Measurements from ENCODE around the gene SAMD4A.
"Not testable (repeated sequence)": the region's sequence is repeated elsewhere in the genome, so short reads cannot be mapped to it uniquely, and the experiment has no call there.

Gene SAMD4A

DNA sequence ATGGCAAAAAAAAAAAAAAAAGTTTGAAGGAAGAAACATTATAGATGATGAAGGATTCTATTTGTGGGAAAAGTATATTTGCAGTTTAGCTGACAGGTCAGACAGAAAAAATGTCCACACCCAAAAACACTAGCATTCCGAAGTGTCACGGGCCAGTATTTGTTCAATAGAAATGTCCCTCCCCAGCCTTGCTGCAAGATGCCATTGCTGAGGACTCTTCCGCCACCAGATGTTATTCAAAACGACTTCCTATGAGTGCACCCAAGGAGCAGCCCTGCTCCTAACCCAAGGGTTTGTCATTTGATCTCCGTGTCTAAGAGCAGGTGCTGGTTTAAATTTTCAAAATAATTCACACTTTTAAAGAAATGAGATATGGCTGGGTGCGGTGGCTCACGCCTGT is 172.6 kb downstream of the SAMD4A start:
- no peak for DNase-seq

DNA sequence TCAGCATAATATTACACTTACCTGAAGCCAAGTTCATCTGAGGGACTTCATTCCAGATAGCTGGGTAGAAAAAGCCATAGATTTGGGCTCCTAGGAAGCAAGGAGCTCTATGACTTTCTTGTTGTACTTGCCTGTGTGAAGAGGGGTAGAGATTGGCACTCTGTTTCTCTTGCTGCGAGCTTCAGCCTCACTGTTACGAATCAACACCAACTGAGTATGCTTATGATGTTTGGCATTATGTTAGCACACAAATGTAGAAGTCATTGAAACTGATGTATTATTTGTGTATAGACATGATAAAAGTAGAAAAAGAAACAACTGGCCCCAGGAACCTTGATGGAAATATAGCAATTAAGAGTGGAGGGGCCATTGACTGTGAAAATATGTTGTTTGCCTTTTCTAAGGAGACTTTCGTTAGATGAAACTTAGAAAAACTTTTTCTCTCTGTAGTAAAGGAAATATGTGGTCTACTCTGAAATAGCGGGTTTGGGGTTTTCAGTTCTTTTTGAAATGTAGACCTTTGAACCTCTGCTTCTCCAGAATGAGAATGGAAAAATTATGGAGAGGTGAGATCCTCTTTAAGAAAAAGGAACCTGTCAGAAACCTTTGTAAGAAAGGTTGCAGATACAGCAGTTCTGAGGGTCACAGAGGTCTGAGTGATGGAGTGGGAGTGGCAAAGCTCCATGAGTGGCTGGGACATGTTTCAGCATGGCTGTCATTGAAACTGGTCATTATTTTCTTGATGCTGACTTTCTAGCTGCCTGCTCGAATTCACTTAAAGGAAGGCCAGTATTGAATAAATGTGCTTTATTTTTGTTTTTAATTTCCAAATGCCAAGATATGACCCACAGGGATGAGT is 175.8 kb downstream of the SAMD4A start:
- no peak for DNase-seq

DNA sequence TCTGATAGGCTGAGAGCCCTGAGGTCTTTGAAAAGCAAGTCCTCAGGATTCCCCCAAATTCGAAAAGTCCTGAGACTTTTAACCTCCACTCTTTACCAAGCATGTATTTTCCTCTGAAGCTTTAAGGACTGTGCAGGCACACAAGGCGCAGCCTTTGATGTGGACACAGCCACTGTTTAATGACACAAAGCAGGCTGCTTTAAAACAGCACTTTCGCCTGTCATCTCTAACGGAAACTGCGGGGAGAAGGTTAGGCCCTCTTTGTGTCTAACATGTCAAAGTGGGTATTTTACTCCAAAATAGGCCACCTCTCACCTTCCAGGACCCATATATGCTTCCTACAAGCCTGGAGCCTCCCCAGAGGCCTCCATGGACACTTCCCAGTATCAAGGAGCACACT is 176.5 kb downstream of the SAMD4A start:
- DNase-seq: no peak

DNA sequence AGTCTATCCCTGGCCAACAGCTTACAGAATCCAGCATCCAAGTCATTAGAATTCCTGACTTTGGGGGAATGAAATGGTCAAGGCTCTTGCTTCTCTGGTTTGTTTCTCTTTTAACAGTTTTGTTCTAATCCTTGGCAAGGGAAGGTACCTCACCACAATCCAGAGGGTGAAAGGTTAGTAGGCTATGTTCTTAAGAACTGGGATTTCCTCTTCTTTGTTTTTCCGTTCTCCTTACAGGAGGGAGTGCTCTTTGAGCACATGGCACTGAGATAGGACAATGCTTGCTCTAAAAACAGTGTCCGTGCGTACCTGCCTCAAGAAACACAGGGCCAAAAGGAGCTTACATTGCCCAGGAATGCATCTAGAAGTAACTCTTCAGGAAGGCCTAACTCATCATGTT is 179.1 kb downstream of the SAMD4A start:
- DNase-seq: no peak

DNA sequence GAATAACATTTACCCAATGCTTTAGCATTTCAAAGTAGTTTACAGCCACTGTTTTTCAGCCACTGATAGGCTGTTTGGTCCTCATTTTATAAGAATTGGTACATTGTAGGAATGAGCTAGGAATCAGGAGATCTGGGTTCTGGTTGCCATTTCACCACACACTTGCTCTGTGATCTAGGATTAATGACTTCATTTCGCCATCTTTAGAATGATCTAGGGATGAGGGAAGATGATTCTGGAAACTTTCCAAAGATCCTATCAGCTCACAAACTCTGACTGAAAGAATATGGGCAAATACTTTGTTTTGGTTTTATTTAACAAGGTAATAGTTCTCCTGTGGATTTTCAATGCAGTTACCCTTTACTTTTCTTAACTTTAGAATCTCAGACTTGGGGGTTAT is 180.7 kb downstream of the SAMD4A start:
- no peak for DNase-seq

DNA sequence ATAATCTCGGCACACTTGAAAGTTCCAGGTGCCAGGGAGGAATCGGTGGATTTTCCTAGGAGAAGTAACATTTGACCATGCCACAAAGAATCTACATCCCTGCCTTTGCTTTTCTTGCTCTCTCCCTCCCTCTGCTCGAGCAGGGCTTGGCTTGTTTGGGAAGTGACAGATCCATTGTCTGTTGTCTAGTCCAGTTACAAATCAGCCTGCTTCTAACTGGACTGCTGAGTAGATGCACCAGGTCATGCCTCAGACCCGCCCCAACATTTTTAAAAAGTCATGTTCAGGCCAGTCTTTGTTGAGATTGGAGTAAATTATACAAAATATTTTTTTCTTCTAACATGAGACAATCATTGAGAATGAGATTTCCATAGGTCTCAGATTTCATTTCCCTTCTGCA is 182.3 kb downstream of the SAMD4A start:
- no peak for DNase-seq

DNA sequence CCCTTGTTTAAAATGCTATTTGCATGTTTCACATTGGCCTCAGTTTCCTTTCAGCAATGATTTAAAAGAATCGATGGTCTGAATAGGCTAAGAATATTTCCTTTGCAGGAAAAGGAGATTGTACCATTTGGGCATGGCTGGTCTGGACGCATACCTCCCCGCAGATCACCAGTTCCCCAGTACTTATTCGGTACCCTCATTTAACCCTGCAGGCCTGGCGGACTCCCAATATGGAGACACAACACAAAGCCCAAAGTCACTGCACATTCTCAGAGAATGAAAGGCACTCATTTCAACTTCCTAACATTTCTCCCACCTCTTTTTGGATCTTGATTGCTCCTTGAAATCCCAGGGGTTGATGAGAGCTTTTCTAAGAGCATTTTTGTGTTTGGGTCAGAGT is 182.8 kb downstream of the SAMD4A start:
- DNase-seq: no peak

DNA sequence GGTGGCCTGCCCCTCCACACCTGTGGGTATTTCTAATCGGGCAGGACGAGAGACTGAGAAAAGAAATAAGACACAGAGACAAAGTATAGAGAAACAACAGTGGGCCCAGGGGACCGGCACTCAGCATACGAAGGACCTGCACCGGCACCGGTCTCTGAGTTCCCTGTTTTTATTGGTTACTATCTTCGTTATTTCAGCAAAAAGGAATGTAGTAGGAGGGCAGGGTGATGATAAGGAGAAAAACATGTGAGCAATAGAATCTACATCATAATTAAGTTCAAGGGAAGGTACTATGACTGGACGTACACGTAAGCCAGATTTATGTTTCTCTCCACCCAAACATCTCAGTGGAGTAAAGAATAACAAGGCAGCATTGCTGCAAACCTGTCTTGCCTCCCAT is 185.7 kb downstream of the SAMD4A start:
- not testable (repeated sequence) for DNase-seq

DNA sequence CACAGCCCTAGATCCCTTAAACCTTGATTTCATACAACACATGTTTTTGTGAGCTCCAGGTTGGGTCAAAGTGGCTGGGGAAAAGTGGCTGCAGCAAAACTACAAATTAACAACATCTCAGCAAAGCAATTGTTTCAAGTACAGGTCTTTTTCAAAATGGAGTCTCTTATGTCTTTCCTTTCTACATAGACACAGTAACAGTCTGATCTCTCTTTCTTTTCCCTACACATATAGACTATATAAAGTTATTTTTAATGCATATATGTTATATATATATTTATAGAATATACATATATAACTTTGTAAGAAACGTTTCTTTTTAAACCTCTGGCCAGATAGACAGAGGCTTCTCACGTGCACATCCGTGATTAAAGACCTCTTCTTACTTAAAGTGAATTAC is 186.5 kb downstream of the SAMD4A start:
- not testable (repeated sequence) for DNase-seq

DNA sequence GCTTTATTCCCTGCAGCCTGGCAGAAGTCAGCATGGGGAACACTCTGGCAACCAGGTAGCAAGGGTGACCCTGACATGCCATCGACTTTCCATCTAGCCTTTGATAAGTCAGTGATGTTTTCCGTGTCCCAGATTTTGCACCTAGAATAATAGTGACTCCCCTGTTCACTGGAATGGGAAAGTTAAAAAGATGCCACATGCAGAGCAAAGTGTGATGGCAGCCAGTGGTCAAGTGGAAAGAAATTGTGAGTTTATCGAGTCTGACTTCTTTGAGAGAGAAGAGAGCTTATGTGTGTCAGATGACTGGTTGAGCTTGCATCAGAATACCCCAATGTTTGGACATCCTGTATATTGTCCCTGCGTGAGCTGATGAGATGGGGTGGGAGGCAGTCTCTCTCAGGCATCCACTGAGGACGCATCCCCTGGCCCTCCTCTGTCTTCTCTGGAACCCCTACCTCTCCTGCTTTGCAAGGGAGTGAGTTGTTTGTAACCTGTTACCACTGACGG is 187.2 kb downstream of the SAMD4A start:
- DNase-seq: no peak

DNA sequence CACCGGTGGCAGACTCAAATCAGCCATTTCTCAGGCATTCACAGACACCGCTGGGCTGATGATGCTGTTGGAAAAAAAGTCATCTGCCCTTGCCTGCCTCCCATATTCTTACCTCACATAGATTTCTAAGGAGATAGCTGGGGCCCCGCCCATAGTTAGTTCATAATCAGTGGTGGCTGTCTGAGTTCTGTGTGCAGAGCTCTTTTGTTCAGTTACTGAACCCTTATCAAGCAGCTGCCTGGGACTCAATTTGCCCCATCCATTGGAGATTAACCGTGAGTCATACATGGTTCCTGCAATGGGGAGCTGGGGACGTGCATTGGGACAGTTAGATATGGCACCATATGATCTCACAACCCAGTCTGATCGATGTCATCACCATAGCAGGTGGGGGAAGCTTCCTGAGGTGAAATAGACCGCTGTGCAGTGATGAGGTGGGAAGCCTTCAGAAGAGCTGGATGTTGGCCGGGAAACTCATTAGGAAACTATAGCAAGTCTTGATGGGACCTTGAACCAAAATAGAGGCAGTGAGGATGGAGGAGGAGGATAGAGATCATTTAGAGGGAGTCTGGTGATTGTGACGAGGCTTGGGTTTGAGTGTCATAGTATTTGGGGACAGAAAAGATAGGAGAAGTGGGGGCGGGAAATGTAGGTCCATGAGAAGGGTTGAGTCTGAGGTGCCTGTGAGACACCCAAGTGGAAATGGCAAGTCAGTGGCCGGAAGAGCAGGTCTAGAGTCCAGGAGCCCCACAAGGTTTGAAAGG is 187.9 kb downstream of the SAMD4A start:
- DNase-seq: no peak

DNA sequence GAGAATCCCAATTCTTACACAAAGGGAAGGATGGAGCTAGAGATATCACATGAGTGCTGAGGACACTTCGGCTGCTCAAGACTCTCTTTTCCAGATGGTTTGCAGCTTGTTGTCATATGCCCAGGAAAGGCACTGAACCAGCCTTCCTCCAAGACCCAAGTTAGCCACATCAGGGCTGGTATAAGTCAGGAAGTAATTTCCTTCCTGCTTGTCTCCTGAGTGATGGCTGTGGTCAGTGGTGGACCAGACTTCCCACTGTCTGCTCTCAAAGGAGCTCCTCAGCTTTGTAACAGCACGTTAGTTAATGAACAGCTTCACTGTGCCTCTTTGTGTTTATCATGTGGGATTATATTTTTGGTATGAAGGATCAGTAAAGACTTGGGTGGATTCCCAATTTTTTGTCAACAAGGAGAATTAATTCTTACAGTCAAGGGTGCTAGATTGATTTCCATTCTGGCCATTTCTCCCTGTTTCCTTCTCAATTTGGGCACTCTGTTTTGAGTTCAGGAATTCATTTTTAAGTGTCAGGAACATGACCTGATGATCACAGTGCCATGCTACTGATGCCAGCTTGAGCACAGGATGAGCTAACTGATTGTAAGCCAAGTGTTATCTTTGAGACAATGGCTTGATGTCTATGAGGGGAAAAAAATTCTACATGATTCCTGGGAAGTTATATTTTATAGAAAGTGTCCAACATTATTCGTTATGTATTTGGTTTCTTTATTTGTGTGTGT is 189.9 kb downstream of the SAMD4A start:
- DNase-seq: no peak

DNA sequence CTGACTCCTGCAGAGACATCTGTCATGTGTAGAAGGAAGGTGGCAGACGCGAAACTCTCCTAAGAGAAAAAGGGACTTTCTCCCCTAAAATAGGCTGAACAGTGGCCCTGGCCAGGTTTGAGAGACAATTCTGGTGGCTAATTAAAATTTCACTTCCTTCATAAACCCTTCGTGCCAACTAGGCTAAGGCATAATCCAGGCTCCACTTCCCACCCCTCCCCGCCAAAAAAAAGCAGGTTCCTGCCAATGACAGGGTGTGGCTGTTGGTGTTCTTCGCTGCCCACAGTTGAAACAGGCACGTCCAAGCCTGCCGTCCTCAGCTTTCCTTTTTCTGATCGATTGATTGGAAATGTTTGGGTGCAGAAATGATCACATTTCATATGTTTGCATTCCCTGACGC is 191.1 kb downstream of the SAMD4A start:
- DNase-seq: no peak

DNA sequence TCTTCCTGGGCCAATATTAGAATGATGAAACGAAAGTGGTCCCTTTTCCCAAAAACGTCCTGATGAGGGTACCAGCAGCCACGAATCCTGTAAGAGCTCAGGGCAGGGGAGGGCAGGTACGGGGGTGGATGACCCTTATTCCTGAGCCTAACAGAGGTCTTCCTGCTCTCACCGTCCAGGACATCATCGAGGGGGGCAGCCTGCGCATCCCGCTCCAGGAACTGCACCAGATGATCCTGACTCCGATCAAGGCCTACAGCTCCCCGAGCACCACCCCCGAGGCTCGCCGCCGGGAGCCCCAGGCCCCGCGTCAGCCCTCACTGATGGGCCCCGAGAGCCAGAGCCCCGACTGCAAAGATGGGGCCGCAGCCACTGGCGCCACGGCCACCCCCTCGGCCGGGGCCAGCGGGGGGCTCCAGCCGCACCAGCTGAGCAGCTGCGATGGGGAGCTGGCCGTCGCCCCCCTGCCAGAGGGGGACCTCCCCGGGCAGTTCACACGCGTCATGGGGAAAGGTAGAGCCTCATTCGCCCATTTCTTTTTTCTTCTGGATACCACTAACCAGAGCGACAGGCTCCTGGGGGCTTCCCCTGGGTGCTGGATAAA is 193.2 kb downstream of the SAMD4A start:
- no peak for DNase-seq

DNA sequence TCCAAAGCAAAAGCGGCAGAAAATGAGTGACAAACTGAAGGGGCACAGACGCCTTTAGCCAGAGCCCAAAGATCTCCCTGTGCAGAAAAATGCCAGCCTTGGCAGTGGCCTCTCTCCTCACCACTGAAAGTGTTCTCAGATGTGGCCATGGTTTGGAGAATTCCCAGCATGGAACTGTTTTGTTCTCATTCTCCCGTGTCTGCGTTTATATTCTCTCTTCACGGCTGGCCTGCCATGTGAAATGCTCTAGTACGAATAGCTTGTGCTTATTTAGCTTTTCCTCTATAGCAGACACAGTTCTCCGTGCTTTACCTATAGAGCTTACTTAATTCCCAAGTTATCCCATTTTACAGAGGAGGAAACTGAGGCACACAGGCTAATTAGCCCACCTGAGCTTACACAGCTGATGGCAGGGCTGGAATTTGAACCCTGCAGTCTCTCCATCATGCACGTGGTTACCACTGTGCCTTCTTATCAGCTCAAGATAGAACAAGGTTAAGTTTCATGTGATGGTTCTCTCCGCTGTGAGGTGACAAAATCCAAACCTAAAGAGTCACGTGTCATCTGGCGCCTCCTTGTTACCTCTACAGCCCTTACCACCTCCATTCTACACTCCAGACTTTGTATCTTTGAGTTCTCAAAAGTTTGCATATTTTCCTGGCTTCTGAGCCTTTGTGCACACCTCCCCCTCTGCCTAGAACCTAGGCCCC is 194.1 kb downstream of the SAMD4A start:
- DNase-seq: no peak

DNA sequence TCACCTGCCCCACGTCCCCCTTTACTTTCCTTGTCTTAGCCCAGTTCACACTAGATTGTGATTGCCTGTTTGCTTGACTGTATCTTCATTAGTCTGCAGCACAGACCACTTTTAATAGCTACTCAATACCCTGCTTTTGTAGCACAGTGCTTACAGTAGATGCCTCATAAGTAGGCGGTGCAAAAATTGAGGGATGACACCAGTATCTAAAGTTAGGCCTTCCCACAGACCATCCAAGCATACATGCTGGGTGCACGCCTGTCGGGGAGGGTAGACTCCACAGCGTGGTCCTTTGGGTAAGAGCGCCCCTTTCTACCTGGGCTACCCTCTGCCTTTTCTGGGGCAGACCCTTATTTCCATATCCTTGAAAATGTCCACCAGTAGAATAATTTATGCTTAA is 194.9 kb downstream of the SAMD4A start:
- no peak for DNase-seq

DNA sequence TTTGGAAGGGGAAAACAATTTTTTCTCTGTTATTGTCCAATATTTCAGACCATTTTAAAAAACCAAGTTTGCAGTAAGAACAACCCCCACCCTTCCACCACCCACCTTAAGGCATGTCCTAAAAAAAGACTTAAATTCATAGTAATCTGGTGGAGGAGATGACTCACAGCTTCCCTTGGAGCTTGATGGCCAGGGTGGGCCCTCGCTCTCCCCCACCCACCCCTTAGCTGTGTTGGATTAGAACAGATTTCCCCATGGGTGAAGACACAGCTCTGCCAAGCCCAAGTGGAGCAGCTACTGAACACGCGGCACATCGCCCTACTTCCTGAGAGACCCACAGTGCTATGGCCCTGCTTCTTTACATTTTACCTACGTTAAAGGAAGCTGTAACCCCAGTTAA is 195.4 kb downstream of the SAMD4A start:
- no peak for DNase-seq

DNA sequence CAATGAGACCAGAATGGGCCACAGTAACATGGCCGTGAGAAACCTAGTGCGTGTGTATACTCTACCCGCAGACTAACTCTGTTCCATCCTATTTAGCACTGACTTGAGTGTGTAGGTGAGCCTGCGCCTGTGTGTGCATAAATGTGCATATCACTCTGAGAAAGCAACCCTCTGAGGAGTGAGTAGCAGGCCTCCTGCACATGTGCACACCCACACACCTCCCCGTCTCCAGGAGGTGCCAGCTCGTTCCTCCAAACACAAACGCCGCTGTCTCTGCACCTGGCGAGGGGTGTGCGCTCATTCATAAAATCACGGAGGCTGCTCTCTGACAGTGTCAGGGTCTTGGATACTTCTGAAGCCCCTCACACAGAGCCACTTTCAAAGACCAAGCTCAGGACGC is 196.8 kb downstream of the SAMD4A start:
- no peak for DNase-seq

DNA sequence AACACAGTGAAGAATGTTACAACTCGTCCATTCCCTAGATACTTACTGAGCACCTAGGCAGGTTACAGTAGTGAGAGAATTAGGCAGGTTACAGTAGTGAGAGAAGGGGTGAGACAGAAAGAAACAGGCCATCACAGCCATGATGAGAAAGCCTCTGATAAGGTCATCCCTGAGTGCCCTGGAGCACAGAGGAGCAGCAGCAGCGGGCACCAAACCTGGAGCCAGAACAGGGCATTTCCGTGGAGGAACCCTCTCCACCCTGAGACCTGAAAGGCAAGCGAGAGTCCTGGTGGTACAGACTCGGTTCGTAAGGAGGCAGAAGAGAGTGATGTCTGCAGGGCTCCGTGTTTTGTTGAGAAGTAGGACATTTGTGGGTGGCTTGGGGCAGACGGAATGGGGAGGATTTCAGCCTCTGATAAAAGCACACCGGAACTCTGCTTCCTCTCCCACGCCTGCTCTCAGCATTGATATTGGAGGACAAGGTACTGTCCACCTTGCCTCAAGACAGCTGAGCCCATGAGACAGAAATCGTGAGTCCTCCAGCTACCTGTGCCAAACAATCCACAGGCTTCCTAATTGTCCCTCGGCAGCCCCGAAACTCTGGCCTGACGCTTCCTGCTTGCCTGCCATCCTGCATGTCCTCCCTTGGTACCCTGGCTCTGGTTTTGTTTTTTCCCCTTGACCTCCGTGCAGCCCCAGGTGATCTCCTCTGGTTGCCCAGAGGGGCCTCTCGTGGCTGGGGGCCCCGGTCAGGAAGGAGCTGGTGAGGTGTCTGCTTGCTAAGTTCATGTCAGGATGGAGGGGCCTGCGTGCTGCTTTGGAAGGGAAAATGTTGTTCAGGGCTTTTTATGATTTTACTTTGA is 199.6 kb downstream of the SAMD4A start:
- DNase-seq: no peak

DNA sequence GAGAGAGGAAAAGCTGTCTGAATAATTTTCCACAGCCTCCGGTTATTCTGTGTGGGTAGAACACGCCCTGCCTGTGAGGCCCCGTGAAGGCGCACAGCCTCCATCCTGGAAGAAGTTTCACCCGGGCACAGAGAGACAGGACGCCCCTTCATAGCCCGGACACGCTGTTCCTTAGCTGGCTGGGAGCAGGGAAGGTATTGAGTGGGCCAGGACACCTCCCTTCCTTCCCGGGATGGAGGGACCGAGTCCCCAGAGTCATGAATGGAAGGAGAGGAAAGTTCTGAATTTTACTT is 200.2 kb downstream of the SAMD4A start:
- DNase-seq: no peak

DNA sequence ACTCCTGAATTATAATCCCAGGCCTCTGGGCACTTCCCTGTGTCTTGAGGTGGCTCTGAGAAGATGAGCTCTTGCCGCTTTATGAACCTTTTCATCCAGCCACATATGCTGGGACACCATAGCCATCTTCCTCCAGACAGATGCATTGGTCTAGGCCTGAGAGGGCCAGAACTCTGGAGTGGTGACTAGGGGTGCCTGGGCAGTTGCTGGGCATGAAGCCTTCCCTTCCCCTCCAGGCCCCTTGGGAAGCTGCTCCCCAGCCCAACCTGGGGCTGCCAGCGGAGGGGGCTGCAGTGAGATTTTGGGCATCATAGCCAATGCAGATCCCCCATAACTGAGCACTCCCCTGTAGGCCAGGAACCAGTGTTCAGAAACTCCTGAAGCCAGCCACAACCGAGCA is 200.5 kb downstream of the SAMD4A start:
- DNase-seq: no peak
